NCI-H69 (cell line): ENCODE measurements around the gene NR0B2.
"Not testable (repeated sequence)": the region's sequence is repeated elsewhere in the genome, so short reads cannot be mapped to it uniquely, and the experiment has no call there.

Experiments
- DNase-seq: peaks from one replicate; lab custom pipeline; 2025; lab: John Stamatoyannopoulos, UW

The NR0B2 gene

DNA sequence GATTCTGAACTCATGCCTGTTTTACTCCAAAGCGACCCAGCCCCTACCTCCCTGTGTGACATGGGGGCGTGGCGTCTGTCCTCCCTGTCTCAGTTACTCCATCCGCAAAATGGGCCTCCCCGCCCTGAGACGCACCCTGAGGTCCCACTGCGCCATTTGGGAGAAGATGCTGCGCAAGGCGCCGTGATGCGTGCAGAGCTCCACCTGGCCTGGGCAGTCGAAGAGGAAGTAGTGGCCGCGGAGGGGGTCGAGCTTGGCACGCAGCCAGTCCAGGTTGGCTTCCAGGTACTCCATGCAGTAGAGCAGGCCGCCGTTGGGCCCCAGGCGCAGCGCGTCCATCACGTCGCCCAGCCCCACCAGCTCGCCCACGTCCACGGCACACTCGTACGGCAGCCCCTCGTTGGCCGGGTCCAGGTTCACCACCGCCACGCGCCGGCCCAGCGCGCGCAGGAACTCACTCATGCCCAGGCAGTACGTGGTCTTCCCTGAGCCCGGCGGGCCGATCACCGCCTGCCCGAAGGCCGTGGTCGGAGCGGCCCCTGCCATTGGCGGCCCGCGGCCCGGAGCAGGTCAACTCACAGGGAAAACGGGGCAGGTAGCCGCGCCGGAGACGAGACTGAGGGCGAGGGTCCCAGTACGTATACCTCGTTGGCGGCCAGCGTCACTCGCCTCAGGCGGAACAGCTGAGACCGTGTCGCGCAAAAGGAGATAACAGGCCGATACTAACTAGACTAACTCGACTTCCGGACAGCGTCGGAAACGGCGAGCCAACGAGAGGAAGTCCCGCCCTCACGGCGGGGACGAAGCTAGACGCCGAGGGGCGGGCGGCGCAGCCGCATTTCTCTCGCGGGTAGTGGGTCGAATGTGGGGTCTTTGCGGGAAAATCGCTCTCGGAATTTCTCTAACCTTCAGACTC lies 24.0 kb downstream of the NR0B2 start, which contains the start of gene GPN2:
TSS of gene GPN2 (minus strand) at position 733 of the 916 bp plus-strand sequence. CDS start at position 546, 187 bp downstream.
- DNase-seq: peak; percentile 85

DNA sequence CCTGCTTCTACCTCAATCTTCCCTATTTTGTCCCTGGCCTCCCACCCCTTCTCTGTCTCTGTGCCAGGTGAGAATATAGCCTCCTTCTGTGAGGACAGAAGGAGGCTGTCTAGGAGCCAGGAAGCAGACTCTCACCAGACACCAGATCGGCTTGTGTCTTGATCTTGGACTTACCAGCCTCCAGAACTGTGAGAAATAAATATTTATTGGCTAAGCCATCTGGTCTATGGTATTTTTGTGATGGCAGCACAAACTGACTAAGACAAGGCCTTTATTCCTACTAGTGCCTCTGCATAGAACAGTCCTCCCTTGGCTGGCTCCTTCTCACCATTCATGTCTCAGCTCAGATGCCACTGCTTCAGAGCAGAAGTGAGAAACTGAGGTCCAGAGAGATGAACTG lies 25.5 kb downstream of the NR0B2 start:
- DNase-seq: no peak

- DNase-seq: peak; percentile 18
Measured at GRCh38 chr1:26887125-26887524, 26.6 kb downstream of the NR0B2 start.

- no peak for DNase-seq
Measured at GRCh38 chr1:26882696-26883463, 30.9 kb downstream of the NR0B2 start.

- DNase-seq: not testable (repeated sequence)
Measured at GRCh38 chr1:26881611-26882010, 32.2 kb downstream of the NR0B2 start.

GRCh38 chr1:26879793-26880192 lies 34.0 kb downstream of the NR0B2 start:
- no peak for DNase-seq

DNA sequence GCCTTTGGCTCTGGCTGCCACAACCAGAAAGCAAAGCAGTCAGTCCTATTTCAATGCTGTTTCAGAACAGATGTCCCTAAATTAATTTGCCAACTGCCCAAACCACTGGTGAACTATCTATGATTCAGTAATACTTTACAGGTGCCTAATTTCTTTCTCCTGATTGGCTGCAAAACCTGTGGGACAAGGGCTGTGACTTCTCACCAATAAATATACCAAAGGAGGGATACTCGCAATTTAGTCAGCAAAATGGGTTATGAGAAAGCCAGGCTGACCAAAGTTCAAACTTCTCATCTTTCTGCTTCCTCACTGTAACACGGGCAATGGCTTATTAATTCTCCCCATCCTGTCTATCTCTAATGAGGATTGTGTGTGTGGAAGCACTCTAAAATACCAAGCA lies 36.4 kb downstream of the NR0B2 start:
- DNase-seq: no peak

- no peak for DNase-seq
Measured at GRCh38 chr1:26874896-26875295, 38.9 kb downstream of the NR0B2 start.

DNA sequence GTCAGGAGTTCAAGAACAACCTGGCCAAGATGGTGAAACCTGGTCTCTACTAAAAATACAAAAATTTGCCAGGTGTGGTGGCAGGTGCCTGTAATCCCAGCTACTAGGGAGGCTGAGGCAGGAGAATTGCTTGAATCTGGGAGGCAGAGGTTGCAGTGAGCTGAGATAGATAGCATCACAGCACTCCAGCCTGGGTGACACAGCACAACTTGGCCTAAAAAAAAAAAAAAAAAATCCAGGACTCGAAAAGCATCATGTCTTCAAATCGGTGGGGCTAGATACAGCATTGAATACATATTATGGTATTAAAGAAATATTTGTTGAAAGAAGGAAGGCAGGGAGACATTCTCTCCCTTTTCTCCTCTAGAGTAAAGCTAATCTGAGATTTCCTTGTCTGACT lies 40.7 kb downstream of the NR0B2 start:
- not testable (repeated sequence) for DNase-seq

DNA sequence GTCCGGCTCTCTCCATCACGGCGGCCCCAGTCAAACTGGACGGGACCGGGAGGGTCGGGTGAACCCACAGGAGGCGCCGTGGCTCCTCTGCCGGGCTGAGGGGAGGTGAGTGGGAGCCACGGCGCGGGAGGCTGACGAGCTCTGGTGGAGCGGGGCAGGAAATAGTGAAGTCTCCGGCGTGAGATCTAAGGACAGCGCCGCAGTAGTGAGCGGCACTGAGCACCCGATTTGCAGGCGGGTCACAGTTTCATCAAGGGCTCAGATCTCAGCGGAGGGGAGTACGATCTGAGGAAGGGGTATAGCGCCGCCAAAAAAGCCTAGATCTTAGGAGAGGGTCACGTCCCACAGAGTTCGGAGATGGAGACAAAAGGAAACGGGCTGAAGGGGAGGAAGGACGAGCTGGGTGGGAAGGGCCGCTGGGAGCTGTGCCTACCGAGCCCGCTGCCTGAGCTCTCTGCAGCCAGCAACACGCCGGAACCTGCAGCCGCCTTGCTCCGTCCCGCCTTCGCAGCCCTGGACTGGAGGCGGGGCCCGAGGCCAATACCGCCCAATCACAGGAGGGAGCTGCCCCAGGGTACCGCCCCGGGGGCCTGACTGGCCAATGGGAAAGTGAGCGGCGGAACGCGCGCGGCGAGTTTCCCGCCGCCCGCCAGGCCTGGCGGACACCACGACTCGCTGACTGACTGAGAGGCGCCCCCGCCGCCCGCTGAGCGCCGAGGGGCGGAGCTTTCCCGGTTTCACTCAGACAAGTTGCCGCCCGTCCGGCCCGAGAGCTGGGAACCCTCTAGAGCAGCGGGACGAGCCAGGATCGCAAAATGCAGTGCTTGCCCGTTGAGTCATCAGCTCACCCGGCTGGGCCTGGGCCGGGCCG lies 48.9 kb downstream of the NR0B2 start:
- peak; percentile 95 for DNase-seq

DNA sequence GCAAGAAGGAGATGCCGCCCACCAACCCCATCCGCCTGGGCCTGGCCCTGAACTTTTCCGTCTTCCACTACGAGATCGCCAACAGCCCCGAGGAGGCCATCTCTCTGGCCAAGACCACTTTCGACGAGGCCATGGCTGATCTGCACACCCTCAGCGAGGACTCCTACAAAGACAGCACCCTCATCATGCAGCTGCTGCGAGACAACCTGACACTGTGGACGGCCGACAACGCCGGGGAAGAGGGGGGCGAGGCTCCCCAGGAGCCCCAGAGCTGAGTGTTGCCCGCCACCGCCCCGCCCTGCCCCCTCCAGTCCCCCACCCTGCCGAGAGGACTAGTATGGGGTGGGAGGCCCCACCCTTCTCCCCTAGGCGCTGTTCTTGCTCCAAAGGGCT lies 50.1 kb downstream of the NR0B2 start:
- peak; percentile 58 for DNase-seq

GRCh38 chr1:26862781-26863684 lies 50.7 kb downstream of the NR0B2 start, which contains the start of gene SFN:
SFN (plus strand) TSS chr1:26863149; CDS start chr1:26863213, 64 bp downstream.
- DNase-seq: peak; percentile 96

DNA sequence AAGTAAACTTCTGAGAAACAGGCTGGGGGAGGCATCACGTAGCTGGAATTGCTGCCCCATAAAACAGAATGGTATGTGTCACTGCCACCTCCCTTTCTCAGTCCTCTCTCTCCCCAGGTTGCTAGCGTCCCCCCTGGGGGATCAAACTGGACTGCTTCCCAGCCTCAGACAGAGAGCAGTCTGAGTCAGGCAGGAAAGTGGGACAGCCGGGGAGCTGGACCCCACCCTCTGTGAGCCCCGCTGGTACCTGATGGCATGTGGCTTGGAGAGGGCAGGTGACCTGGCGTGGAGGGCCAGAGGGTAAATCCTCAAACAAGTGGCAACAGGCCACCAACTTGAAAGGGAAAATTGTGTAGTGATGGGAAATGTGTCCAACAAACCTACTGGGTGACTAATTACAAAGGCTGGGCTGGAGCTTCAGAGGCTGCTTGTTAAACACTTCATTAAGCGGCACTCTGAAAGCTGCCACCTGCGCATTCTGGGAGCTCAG lies 51.8 kb downstream of the NR0B2 start:
- DNase-seq: peak; percentile 74
